Neural progenitor cell (in vitro differentiated cells): ENCODE results near the gene LRRC27.

Experiments
- CTCF ChIP-seq: fragments of 200-600 bp; sonication (generic); IDR thresholded peaks from 2 replicates; pipeline ENCODE4 v1.5.1; 2017; ENCODE audit warnings: antibody characterized with exemption, mild to moderate bottlenecking
- EZH2 ChIP-seq: fragments of 200-600 bp; sonication (generic); IDR thresholded peaks from 2 replicates; pipeline ENCODE4 v1.6.1; 2017; ENCODE audit warnings: antibody characterized with exemption, mild to moderate bottlenecking, moderate library complexity
- EZH2phosphoT487 ChIP-seq: fragments of 200-600 bp; sonication (generic); IDR thresholded peaks from 2 replicates; pipeline ENCODE4 v1.6.1; 2017; ENCODE audit warnings: antibody characterized with exemption

GRCh38 chr10:132300582-132300981, 31.4 kb upstream of the LRRC27 start:
- TF ChIP-seq CTCF (no peak), EZH2 (no peak), EZH2phosphoT487 (no peak)
